Ovary (tissue), 3 donors: ENCODE results near the gene MYH4.

Experiments used
- CTCF ChIP-seq, 3 donors: fragments of 450-650 bp in 2 of 3; fragments of 200-600 bp in 1 of 3; IDR thresholded peaks; one replicate each; pipeline versions ENCODE4 v1.5.1 to v1.8.0; 2016 to 2022; ENCODE audit warnings: antibody characterized with exemption in 3 of 3, mild to moderate bottlenecking in 1 of 3
- POLR2A ChIP-seq: fragments of 450-650 bp; IDR thresholded peaks from one replicate; pipeline ENCODE4 v1.6.1; 2017; ENCODE audit warnings: antibody characterized with exemption, mild to moderate bottlenecking, moderate library complexity
- donor health status: DM: no; HTN: no; CAD: no.

- TF ChIP-seq CTCF (IDR thresholded peaks at IDR 0.05) (no peak), POLR2A (no peak)
Measured at GRCh38 chr17:10428781-10429180, 40.6 kb downstream of the MYH4 start.
